Measurements from ENCODE around the gene RALGDS.

DNA sequence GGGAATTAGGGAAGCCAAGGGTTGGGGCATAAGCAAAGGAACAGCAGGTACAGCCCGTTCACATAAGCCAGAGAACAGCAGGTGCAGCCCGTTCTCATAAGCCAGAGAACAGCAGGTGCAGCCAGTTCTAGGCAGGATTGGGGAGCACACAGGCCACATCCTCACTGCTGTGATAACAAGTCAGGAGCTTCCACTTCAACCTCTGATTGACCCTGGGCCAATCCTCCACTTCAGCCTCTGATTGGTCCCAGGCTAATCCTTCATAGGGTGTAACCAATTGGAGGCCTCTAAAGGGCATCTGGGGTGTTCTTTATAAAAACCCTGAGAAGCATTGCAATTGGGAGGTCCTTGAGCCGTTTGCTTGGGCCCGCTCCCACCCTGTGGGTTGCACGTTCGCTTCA lies 31.8 kb downstream of the RALGDS start:
- TF ChIP-seq ZNF274 (CRISPR knock-in tag; IDR thresholded peaks at IDR 0.05) (no peak), FOSL1 (CRISPR knock-in tag; IDR thresholded peaks at IDR 0.05; ENCODE audit: borderline replicate concordance) (no peak), RBFOX2 (IDR thresholded peaks at IDR 0.05; ENCODE audit: low read depth, low read length) (no peak)
- TF ChIP-seq, protein P1, sequence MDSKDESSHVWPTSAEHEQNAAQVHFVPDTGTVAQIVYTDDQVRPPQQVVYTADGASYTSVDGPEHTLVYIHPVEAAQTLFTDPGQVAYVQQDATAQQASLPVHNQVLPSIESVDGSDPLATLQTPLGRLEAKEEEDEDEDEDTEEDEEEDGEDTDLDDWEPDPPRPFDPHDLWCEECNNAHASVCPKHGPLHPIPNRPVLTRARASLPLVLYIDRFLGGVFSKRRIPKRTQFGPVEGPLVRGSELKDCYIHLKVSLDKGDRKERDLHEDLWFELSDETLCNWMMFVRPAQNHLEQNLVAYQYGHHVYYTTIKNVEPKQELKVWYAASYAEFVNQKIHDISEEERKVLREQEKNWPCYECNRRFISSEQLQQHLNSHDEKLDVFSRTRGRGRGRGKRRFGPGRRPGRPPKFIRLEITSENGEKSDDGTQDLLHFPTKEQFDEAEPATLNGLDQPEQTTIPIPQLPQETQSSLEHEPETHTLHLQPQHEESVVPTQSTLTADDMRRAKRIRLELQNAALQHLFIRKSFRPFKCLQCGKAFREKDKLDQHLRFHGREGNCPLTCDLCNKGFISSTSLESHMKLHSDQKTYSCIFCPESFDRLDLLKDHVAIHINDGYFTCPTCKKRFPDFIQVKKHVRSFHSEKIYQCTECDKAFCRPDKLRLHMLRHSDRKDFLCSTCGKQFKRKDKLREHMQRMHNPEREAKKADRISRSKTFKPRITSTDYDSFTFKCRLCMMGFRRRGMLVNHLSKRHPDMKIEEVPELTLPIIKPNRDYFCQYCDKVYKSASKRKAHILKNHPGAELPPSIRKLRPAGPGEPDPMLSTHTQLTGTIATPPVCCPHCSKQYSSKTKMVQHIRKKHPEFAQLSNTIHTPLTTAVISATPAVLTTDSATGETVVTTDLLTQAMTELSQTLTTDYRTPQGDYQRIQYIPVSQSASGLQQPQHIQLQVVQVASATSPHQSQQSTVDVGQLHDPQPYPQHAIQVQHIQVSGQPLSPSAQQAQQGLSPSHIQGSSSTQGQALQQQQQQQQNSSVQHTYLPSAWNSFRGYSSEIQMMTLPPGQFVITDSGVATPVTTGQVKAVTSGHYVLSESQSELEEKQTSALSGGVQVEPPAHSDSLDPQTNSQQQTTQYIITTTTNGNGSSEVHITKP (CRISPR knock-in tag; IDR thresholded peaks at IDR 0.05; ENCODE audit: low read depth), result no peak
